ENCODE measurements around the gene ABI1. TPM values are rescaled to one million over a fixed set of nuclear protein-coding genes. Genes with fewer than 3 reads are reported as not detected.
"Not testable (repeated sequence)": the region's sequence is repeated elsewhere in the genome, so short reads cannot be mapped to it uniquely, and the experiment has no call there.

The ABI1 gene
- total and polyA plus RNA-seq, 4 donors = 10.7 to 18.3 (median 14.3) TPM

- TF ChIP-seq EGR1 (IDR thresholded peaks at IDR 0.05; ENCODE audit: low read depth in 2 of 2) (no peak), TAF1 (conservative IDR thresholded peaks at IDR 0.05) (no peak), NR2F2 (IDR thresholded peaks at IDR 0.05) (no peak), YY1 (IDR thresholded peaks at IDR 0.05) (no peak), RXRA (IDR thresholded peaks at IDR 0.05) (no peak), GABPA (IDR thresholded peaks at IDR 0.05 in 1 of 2, conservative IDR thresholded peaks at IDR 0.05 in 1 of 2) (no peak), ZBTB33 (IDR thresholded peaks at IDR 0.05) (no peak), JUND (IDR thresholded peaks at IDR 0.05) (no peak), CTCF (IDR thresholded peaks at IDR 0.05; ENCODE audit: low read depth, low read length, missing input control) (no peak), FOXA1 (IDR thresholded peaks at IDR 0.05) (no peak)
- TF ChIP-seq, protein P1, sequence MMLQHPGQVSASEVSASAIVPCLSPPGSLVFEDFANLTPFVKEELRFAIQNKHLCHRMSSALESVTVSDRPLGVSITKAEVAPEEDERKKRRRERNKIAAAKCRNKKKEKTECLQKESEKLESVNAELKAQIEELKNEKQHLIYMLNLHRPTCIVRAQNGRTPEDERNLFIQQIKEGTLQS (IDR thresholded peaks at IDR 0.05) = no peak
- TF ChIP-seq, protein P2, sequence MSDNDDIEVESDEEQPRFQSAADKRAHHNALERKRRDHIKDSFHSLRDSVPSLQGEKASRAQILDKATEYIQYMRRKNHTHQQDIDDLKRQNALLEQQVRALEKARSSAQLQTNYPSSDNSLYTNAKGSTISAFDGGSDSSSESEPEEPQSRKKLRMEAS (IDR thresholded peaks at IDR 0.05) = no peak
- Histone ChIP-seq H3K9me3 (ENCODE audit: control insufficient read depth in 4 of 4, low read length in 3 of 4) (no peaks in the 10 kb centered on the region), H3K36me3 (ENCODE audit: control insufficient read depth in 4 of 4, insufficient read depth in 3 of 4, low read depth in 1 of 4, low read length in 3 of 4) (no peaks in the 10 kb centered on the region), H3K27me3 (ENCODE audit: control insufficient read depth in 4 of 4, insufficient read depth in 4 of 4, low read length in 3 of 4) (no peaks in the 10 kb centered on the region), H3K9ac (ENCODE audit: low read depth in 1 of 2, low read length in 2 of 2) (no peak overlapping the region), H3K4me3 (ENCODE audit: low read depth in 1 of 3, low read length in 3 of 3) (no peak overlapping the region), H3K4me1 (ENCODE audit: control insufficient read depth in 4 of 4, insufficient read depth in 4 of 4, low read length in 3 of 4) (peaks cover 0 to 11% (median 2%) of the 10 kb centered on the region in 4 donors), H3K27ac (ENCODE audit: low read depth in 1 of 2, low read length in 2 of 2) (no peak overlapping the region)
- WGBS = 96% methylated on average over 4 of the region's 4 CpGs
- DNase-seq (ENCODE audit: low spot score) = no peak
Observed at GRCh38 chr10:26790221-26790995, 70.3 kb downstream of the ABI1 start.

GRCh38 chr10:26789779-26790178, 71.0 kb downstream of the ABI1 start:
- H3K4me3 ChIP-seq (ENCODE audit: low read depth in 1 of 3, low read length in 3 of 3); H3K36me3 ChIP-seq (ENCODE audit: control insufficient read depth in 4 of 4, insufficient read depth in 3 of 4, low read depth in 1 of 4, low read length in 3 of 4); DNase-seq (ENCODE audit: low spot score); H3K9me3 ChIP-seq (ENCODE audit: control insufficient read depth in 4 of 4, low read length in 3 of 4); H3K9ac ChIP-seq (ENCODE audit: low read depth in 1 of 2, low read length in 2 of 2); H3K27me3 ChIP-seq (ENCODE audit: control insufficient read depth in 4 of 4, insufficient read depth in 4 of 4, low read length in 3 of 4); H3K27ac ChIP-seq (ENCODE audit: low read depth in 1 of 2, low read length in 2 of 2): not testable (repeated sequence)
- peaks cover 0 to 11% (median 2%) of the 10 kb centered on the region in 4 donors for H3K4me1 ChIP-seq (ENCODE audit: control insufficient read depth in 4 of 4, insufficient read depth in 4 of 4, low read length in 3 of 4)
- WGBS = 97% methylated on average over 2 of the region's 2 CpGs

DNA sequence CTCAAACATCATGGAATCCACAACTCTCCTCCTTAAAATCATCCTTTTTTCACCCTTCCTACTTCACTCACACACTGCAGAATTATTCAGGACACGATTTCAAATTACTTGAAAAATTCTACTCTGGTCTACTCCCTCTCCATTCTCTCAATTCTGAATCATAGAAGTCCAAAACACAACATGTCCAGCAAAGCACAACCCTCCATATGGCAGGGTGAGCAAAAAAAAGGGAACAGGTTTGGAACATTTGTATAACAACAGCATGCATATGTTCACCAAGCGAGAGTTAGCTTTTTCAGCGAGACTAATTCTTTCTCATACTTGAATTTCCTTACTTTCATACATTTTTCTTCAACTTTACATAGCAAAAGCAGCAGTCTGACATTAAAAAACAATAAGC, 73.4 kb downstream of the ABI1 start:
- 97% methylated on average over 3 of the region's 3 CpGs for WGBS
- no peak for DNase-seq (ENCODE audit: low spot score)
- H3K9me3 ChIP-seq (ENCODE audit: control insufficient read depth in 4 of 4, low read length in 3 of 4) = no peaks in the 10 kb centered on the region
- H3K27ac ChIP-seq (ENCODE audit: low read depth in 1 of 2, low read length in 2 of 2) = no peak overlapping the region
- no peaks in the 10 kb centered on the region for H3K36me3 ChIP-seq (ENCODE audit: control insufficient read depth in 4 of 4, insufficient read depth in 3 of 4, low read depth in 1 of 4, low read length in 3 of 4)
- H3K9ac ChIP-seq (ENCODE audit: low read depth in 1 of 2, low read length in 2 of 2) = no peak overlapping the region
- no peaks in the 10 kb centered on the region for H3K27me3 ChIP-seq (ENCODE audit: control insufficient read depth in 4 of 4, insufficient read depth in 4 of 4, low read length in 3 of 4)
- H3K4me3 ChIP-seq (ENCODE audit: low read depth in 1 of 3, low read length in 3 of 3) = no peak overlapping the region
- peaks cover 0 to 5% (median 2%) of the 10 kb centered on the region in 4 donors for H3K4me1 ChIP-seq (ENCODE audit: control insufficient read depth in 4 of 4, insufficient read depth in 4 of 4, low read length in 3 of 4)
- TF ChIP-seq FOXA1 (IDR thresholded peaks at IDR 0.05) (no peak), NR2F2 (IDR thresholded peaks at IDR 0.05) (no peak), FOXA2 (IDR thresholded peaks at IDR 0.05) (no peak), JUND (IDR thresholded peaks at IDR 0.05) (no peak), RXRA (IDR thresholded peaks at IDR 0.05) (no peak), YY1 (IDR thresholded peaks at IDR 0.05) (no peak), EGR1 (IDR thresholded peaks at IDR 0.05; ENCODE audit: low read depth in 2 of 2) (no peak), TAF1 (conservative IDR thresholded peaks at IDR 0.05) (no peak), RAD21 (IDR thresholded peaks at IDR 0.05) (no peak), ZBTB33 (IDR thresholded peaks at IDR 0.05) (no peak), HNF4A (conservative IDR thresholded peaks at IDR 0.05) (no peak)
- TF ChIP-seq, protein P2 (IDR thresholded peaks at IDR 0.05) = no peak
- TF ChIP-seq, protein P3, sequence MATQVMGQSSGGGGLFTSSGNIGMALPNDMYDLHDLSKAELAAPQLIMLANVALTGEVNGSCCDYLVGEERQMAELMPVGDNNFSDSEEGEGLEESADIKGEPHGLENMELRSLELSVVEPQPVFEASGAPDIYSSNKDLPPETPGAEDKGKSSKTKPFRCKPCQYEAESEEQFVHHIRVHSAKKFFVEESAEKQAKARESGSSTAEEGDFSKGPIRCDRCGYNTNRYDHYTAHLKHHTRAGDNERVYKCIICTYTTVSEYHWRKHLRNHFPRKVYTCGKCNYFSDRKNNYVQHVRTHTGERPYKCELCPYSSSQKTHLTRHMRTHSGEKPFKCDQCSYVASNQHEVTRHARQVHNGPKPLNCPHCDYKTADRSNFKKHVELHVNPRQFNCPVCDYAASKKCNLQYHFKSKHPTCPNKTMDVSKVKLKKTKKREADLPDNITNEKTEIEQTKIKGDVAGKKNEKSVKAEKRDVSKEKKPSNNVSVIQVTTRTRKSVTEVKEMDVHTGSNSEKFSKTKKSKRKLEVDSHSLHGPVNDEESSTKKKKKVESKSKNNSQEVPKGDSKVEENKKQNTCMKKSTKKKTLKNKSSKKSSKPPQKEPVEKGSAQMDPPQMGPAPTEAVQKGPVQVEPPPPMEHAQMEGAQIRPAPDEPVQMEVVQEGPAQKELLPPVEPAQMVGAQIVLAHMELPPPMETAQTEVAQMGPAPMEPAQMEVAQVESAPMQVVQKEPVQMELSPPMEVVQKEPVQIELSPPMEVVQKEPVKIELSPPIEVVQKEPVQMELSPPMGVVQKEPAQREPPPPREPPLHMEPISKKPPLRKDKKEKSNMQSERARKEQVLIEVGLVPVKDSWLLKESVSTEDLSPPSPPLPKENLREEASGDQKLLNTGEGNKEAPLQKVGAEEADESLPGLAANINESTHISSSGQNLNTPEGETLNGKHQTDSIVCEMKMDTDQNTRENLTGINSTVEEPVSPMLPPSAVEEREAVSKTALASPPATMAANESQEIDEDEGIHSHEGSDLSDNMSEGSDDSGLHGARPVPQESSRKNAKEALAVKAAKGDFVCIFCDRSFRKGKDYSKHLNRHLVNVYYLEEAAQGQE (IDR thresholded peaks at IDR 0.05) = no peak

All from liver (tissue), 9 donors.